Fibroblast of skin of left quadriceps (primary cell): ENCODE results near the gene ERRFI1.

Experiments
- DNase-seq, 2 experiments: peaks; one replicate each; pipeline ENCODE4 v3.0.0-alpha.2; 2013; ENCODE audit warnings: low read depth in 2 of 2

The ERRFI1 gene

GRCh38 chr1:8046391-8046790 lies 20.3 kb upstream of the ERRFI1 start:
- DNase-seq, result no peak

GRCh38 chr1:8043621-8044020 lies 17.5 kb upstream of the ERRFI1 start:
- DNase-seq, result no peak

GRCh38 chr1:8042134-8042533 lies 16.0 kb upstream of the ERRFI1 start:
- DNase-seq, result no peak

GRCh38 chr1:8040586-8040985 lies 14.5 kb upstream of the ERRFI1 start:
- peak; percentile 94 to 95 for DNase-seq

GRCh38 chr1:8039071-8039470 lies 13.0 kb upstream of the ERRFI1 start:
- no peak for DNase-seq

- DNase-seq, result no peak
These were observed 9.2 kb upstream of the ERRFI1 start for GRCh38 chr1:8035289-8035688.

- no peak for DNase-seq
These were observed 7.2 kb upstream of the ERRFI1 start for GRCh38 chr1:8033322-8033721.

GRCh38 chr1:8032366-8032910 lies 6.3 kb upstream of the ERRFI1 start:
- DNase-seq, result peak; percentile 68 to 71

DNA sequence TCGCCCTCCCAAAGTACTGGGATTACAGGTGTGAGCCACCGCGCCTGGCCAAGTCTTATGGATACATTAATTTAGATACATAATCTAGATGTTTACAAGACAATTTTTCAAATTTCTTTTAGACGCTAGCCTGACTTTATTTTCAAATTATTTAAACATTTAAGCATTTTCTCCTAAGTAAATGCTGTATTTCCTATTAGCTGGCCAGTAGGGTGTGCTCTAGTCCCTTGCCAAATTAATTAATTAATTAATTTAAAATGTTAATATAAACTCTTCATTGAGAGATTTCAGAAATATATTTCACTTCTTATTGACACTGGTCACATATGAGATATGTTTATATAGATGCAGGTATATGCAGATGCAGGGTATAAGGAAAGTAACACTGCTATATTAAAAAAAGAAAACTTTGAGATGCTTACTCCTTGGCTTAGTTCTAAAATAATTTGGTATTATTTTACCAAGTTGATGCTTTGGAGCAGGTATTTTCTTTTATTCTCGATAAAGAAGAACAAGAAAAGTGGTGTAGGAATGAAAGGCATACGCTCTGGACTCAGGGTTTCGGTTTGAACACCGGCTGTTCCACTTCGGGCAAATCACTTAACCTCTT lies 5.2 kb upstream of the ERRFI1 start:
- no peak for DNase-seq

DNA sequence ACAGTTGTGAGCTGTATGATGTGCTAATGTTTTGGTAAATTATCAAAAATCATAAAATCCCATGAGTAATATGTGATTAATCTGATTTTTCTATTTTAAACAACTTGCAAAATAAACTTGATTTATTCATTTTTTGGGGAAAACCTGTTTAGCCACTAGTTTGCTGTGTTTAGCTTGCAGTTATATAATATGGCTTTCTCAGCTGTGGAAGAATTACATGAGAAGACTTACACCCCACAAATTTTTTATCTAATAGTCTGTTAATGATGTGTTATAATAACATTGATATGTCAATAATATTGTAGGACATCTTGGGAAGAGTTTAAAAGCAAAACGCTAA lies 2.4 kb upstream of the ERRFI1 start:
- DNase-seq, result no peak

DNA sequence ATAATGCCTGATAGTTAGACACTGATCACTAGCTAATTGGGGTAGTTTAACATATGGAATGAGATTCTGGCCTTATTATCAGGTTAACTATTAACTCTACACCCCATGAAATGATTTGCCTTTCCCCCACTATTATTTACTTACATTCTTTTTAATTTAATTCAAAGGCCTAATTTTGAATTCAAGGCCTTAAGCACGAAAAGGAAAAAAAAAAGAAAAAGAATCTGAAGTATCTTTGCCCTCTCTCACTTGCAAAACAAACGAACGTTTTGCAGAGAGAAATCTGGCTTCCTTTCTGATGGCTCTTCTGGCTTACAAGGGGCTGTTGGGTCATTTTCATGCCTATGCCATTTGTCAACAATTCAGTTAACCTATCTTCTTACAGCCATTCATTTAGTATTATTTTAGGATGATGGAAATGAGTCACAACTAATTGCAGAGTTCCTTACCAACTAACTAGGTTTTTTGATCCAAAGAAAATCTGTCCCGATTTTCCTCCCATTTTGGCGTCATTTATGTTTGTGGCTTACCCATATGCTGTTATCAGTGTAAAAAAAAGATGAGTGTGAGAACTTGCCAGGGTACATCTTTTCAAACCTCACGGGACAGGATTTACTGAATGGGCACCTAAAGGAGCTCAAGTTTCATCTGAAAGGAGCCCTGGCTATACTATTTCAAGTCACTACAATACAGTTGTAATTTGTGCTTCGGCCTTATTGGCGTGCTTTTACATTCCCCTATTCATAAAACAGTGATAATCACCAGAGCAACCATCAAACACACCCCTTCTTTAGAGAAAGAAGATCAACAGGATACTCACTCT lies 1.9 kb upstream of the ERRFI1 start:
- DNase-seq, result peak; percentile 75

DNA sequence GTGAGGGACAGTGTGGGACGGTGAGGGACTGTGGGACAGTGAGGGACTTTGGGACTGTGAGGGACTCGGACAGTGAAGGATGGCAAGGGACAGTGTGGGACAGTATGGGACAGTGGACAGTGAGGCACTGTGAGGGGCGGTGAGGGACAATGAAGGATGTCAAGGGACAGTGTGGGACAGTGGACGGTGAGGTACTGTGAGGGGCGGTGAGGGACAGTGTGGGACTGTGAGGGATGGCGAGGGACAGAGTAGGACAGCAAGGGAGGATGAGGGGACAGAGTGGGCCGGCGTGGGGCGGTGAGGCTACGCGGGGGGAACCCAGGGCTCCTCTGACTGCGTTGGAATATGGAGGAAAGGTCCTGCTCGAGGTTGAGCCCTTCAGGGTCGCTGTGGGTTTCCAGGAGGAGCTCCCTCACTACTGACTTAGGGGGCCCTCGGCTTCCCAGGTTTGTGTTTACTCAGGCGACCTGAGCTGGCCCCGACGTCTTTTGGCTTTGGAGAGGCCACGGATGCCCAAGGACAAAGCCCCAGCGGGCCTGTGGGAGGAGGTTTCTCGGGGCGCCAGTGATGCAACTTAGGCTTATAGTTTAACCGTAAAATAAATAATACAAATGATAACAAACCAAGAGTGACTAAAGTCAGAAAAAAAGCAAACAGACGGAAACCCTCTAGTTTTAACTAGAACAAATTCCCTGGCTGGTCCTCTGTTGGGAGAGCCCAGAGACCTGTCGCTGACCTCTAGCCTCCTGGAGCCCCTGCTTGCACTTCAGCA lies 1.1 kb upstream of the ERRFI1 start:
- no peak for DNase-seq

DNA sequence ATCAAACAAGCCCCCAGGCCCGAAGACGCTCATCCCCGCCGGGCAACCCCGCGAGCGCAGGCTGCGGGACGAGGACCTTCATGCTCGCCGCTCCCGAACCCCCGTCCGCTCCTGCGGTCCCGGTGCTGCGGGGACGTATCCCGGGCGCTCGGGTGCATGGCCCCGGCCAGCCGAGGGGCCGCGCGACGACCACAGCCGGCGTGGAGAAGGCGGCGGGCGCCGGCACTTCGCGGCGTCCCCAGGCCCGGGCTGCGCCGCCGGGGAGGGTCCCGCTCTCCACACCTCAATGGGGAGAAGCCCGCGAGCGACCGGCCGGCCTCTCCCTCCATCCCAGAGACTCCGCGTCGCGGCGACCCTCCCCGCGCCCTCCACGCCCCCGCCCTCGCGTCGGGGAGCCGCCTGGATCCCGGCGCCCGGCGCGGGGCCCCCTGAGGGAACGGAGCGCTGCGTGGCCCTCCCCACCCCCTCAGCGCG lies 401 bp downstream of the ERRFI1 start:
- no peak for DNase-seq

GRCh38 chr1:8025061-8025670 lies 943 bp downstream of the ERRFI1 start:
- no peak for DNase-seq

- no peak for DNase-seq
These were observed 1.8 kb downstream of the ERRFI1 start for GRCh38 chr1:8024329-8024728.

DNA sequence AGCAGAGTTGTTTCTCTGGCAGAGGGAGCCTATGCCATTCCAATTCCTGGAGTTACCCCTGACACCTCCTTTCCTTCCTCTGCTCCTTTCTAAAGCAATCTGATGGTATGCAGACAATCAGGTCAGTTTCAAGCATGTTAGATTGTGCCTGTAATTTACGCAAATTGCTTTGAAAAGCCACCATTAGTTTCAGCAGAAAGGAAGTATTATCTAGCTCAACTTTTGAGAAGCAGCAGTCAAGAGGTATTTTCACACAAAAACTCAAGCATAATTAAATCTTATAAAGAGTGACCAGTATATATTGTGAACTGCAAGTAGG lies 2.2 kb downstream of the ERRFI1 start:
- DNase-seq, result no peak

GRCh38 chr1:8023287-8023994 lies 2.7 kb downstream of the ERRFI1 start:
- DNase-seq, result no peak

DNA sequence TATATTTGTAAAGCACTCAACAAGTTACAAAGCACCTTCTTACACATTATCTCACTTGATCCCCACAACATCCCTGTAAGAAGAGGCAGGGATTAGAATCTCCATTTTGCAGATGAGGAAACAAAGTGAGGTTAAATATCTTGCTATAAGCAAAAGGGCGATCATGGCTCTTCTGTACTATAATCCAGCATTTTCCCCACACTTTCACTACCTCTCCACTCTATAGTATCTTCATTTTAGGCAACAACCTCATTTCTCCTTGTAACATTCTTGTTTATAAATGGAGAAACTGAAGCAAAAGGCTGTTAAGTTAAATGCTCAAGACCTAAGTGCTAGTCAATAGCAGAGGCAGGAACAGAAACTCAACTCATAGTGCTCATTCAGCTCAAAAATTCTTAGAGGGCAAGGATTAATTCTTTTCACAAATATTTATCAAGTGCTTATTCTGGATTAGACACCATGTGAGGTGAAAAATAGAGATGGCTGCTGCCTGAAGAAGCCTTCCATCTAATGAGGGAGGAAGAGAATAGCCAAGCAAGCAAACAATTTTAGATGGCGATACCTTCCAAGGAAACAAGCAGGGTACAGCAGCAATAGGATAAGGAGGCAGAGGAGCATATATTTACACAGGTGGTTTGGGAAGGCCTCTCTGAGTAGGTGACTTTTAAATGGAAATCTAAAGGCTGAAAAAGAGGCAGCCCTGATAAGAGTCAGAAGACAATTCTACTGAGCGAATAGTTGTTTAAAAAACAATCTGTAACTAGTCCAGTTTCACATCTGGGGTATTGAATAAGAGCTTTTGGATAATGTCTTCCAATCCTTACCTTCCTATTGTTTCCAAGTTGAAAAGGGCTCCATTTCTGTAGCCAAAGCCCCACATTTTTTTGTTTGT lies 3.5 kb downstream of the ERRFI1 start:
- no peak for DNase-seq

DNA sequence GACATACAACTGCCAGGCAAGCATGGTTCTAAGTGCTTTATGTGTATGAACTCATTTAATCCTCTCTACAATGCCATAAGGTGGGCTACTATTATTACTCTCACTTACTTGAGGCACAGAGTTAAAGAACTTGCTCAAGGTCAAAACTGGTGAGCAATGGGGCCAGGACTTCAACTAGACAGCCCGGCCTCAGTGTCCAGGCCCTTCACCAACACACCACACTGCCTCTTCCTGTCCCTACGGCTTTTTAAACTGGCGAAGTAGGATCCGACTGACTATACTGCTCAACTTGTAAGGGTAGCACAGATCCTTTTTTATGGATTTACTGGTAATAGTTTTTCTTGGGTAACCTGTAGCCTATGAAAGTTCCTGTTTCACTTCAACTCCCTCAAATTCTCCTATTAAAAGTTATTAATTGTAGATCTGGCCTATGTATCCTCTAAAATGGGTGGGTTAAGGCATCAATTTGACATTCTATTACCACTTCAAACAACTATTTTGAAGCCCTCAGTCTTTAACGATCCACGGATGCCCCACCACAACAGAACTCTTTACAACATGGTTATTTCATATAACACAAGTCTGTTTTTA lies 4.3 kb downstream of the ERRFI1 start:
- DNase-seq, result no peak

- DNase-seq, result no peak
These were observed 6.1 kb downstream of the ERRFI1 start for GRCh38 chr1:8020032-8020431.
